Left lung (tissue), 10 donors: ENCODE results near the gene EIF4B. TPM values are rescaled to one million over a fixed set of nuclear protein-coding genes. Genes with fewer than 3 reads are reported as not detected.

Source experiments
- ATAC-seq: fragments of 200-7000 bp; cut with Tn5 transposase; one replicate; pipeline ENCODE4 v1.9.1; 2020; ENCODE audit warnings: moderate library complexity
- DNase-seq, 4 donors: peaks; one replicate each; pipeline ENCODE4 v3.0.0-alpha.2; 2013 to 2020
- H3K27ac ChIP-seq, 2 donors: fragments of 200-600 bp; sonication (generic) in 1 of 2; one replicate each; pipeline versions ENCODE4 v1.5.0 to v1.8.0; 2020 to 2021
- H3K27me3 ChIP-seq, 2 donors: fragments of 200-600 bp; sonication (generic) in 1 of 2; one replicate each; pipeline versions ENCODE4 v1.5.0 to v1.8.0; 2020 to 2021
- H3K36me3 ChIP-seq, 2 donors: fragments of 200-600 bp; sonication (generic) in 1 of 2; one replicate each; pipeline versions ENCODE4 v1.5.0 to v1.8.0; 2020 to 2021
- H3K4me1 ChIP-seq, 2 donors: fragments of 200-600 bp; one replicate each; pipeline ENCODE4 v1.8.0; 2021
- H3K4me3 ChIP-seq, 2 donors: fragments of 200-600 bp; sonication (generic) in 1 of 2; one replicate each; pipeline versions ENCODE4 v1.5.0 to v1.8.0; 2020 to 2021; ENCODE audit warnings: mild to moderate bottlenecking in 1 of 2
- H3K9me3 ChIP-seq, 2 donors: fragments of 200-600 bp; sonication (generic) in 1 of 2; one replicate each; pipeline versions ENCODE4 v1.5.0 to v1.8.0; 2020 to 2021
- CTCF ChIP-seq, 2 donors: fragments of 200-600 bp; sonication (generic) in 1 of 2; IDR thresholded peaks; one replicate each; pipeline versions ENCODE4 v1.5.0 to v1.8.0; 2021; ENCODE audit warnings: antibody characterized with exemption in 2 of 2
- intact Hi-C, 2 donors: fragments of 100-400 bp; cut with DNase I; formaldehyde crosslinking; loops; one replicate each; pipeline versions ENCODE4 v1.11.2 to v1.14.2; 2022
- polyA plus RNA-seq, 6 donors: library from polyadenylated mRNA; unstranded; fragments of 120-200 nt; gene quantifications; one replicate each; pipeline ENCODE4 v1.2.1, GENCODE V29; 2013; ENCODE audit not compliant: insufficient read length in 6 of 6
- total RNA-seq, 2 donors: library from RNA; stranded (reverse); fragmentation: NEBNext Ultra II Directional; extraction: Animal tissue kit (Norgen Biotek cat#: 25700); gene quantifications; one replicate each; pipeline ENCODE4 v1.2.1, GENCODE V29; 2021
- donor health status: DM: no; HTN: yes; CAD: no.
- donor health status: DM: no; HTN: no; CAD: no.

EIF4B gene
- total and polyA plus RNA-seq, 8 donors, result 326 to 581 (median 515) TPM

- Histone ChIP-seq H3K36me3 (no peaks in the 10 kb centered on the region), H3K9me3 (no peaks in the 10 kb centered on the region), H3K4me3 (peak overlapping the region; percentile 36 to 68), H3K4me1 (peaks cover 48 to 64% of the 10 kb centered on the region in 2 donors), H3K27me3 (peaks cover 0 to 10% of the 10 kb centered on the region in 2 donors), H3K27ac (peak overlapping the region; percentile 88 to 96)
- DNase-seq (peak in 2 of 4 donors; percentile 61 to 72), ATAC-seq (peak; percentile 27)
- intact Hi-C loops, result no loop called here
- no peak for TF ChIP-seq CTCF (IDR thresholded peaks at IDR 0.05)
Observed at GRCh38 chr12:53048033-53048779, 42.0 kb downstream of the EIF4B start.

DNA sequence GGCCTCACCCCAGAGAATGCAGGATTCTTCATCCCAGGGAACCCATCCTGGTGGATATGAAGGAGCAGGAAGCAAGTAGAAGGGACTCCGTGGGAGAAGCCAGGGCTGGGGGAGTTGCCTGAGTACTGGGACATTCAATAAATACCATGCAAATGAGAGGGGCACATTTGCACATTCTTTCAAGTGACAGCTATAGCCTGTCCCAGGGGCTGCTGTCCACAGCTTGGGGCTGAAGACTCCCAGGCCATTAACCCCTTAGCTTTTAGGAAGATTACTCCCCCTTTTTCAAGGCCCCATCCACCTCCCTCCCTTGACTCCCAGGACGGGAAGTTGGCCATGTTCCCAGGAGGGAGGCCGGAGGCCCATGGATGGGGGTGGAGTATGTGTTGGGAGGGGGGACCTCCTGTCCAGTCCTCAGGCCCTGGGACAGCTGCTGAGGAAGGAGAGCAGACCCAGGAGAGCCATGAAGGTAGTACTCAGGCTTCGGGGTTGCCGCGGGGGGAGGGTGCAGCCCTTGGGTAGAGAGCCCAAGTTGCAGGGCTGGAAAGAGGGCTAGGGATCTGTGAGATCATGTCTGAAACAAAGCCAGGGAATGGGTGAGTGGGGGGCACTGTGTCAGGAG, 42.6 kb downstream of the EIF4B start:
- ATAC-seq (no peak), DNase-seq (peak in 2 of 4 donors; percentile 82 to 89)
- Histone ChIP-seq H3K36me3 (no peaks in the 10 kb centered on the region), H3K27ac (peak overlapping the region; percentile 88 to 96), H3K27me3 (peaks cover 0 to 10% of the 10 kb centered on the region in 2 donors), H3K4me3 (peak overlapping the region; percentile 59 to 68), H3K9me3 (no peaks in the 10 kb centered on the region), H3K4me1 (peaks cover 55 to 64% of the 10 kb centered on the region in 2 donors)
- intact Hi-C loops, result no loop called here
- no peak for TF ChIP-seq CTCF (IDR thresholded peaks at IDR 0.05)

GRCh38 chr12:53049571-53050318, 43.5 kb downstream of the EIF4B start, which contains the start of gene TNS2:
TNS2 (plus strand) TSS chr12:53050065; CDS start chr12:53050186, 121 bp downstream.
- no peaks in the 10 kb centered on the region for H3K9me3 ChIP-seq
- peak within 1 kb of the TSS; percentile 88 to 96 for H3K27ac ChIP-seq

GRCh38 chr12:53050426-53051057, 44.3 kb downstream of the EIF4B start:
- Histone ChIP-seq H3K27ac (peak overlapping the region; percentile 88 to 96), H3K4me3 (peak overlapping the region; percentile 59 to 68), H3K27me3 (peaks cover 0 to 9% of the 10 kb centered on the region in 2 donors), H3K9me3 (no peaks in the 10 kb centered on the region), H3K4me1 (peaks cover 58 to 78% of the 10 kb centered on the region in 2 donors), H3K36me3 (peaks cover 0 to 6% of the 10 kb centered on the region in 2 donors)
- intact Hi-C loops, result no loop called here
- no peak for TF ChIP-seq CTCF (IDR thresholded peaks at IDR 0.05)
- no peak for ATAC-seq
- DNase-seq, result no peak

More at GRCh38 chr12:53049571-53050318, 43.5 kb downstream of the EIF4B start, which contains the start of gene TNS2:
- H3K4me3 ChIP-seq, result peak within 1 kb of the TSS; percentile 59 to 68
- peaks cover 0 to 10% of the 10 kb centered on the region in 2 donors for H3K27me3 ChIP-seq
- H3K4me1 ChIP-seq, result peaks cover 57 to 72% of the 10 kb centered on the region in 2 donors
- TF ChIP-seq CTCF (IDR thresholded peaks at IDR 0.05), result no peak
- intact Hi-C loops, result no loop called here
- ATAC-seq (peak; percentile 15), DNase-seq (peak in 2 of 4 donors; percentile 60 to 77)
- H3K36me3 ChIP-seq, result no peaks in the 10 kb centered on the region
